Ishikawa (cell line): ENCODE measurements around the gene ZBED4.

ENCODE experiments used
- CEBPB ChIP-seq: IDR thresholded peaks from 2 replicates; pipeline ENCODE4 v1.6.1; 2012
- CREB1 ChIP-seq: IDR thresholded peaks from 2 replicates; pipeline ENCODE4 v1.6.1; 2012; ENCODE audit warnings: low read depth
- EGR1 ChIP-seq: IDR thresholded peaks from 2 replicates; pipeline ENCODE4 v1.6.1; 2012
- EP300 ChIP-seq: IDR thresholded peaks from 2 replicates; pipeline ENCODE4 v1.6.1; 2012; ENCODE audit warnings: borderline replicate concordance
- FOXM1 ChIP-seq: IDR thresholded peaks from 2 replicates; pipeline ENCODE4 v1.6.1; 2012; ENCODE audit warnings: low read depth, borderline replicate concordance
- NFIC ChIP-seq: IDR thresholded peaks from 2 replicates; pipeline ENCODE4 v1.6.1; 2012
- RAD21 ChIP-seq: IDR thresholded peaks from 2 replicates; pipeline ENCODE4 v1.6.1; 2012; ENCODE audit warnings: low read depth
- TAF1 ChIP-seq: IDR thresholded peaks from 2 replicates; pipeline ENCODE4 v1.6.1; 2012; ENCODE audit warnings: low read depth, mild to moderate bottlenecking
- TCF12 ChIP-seq: IDR thresholded peaks from 2 replicates; pipeline ENCODE4 v1.6.1; 2012; ENCODE audit warnings: low read depth
- TEAD4 ChIP-seq: IDR thresholded peaks from 2 replicates; pipeline ENCODE4 v1.6.1; 2012
- YY1 ChIP-seq: IDR thresholded peaks from 2 replicates; pipeline ENCODE4 v1.6.1; 2012; ENCODE audit warnings: low read depth
- ZBTB7A ChIP-seq: IDR thresholded peaks from 2 replicates; pipeline ENCODE4 v1.6.1; 2012; ENCODE audit warnings: low read depth
- TF ChIP-seq, protein P1 (sequence below): IDR thresholded peaks from 2 replicates; pipeline ENCODE4 v1.6.1; 2012; ENCODE audit warnings: low read depth, mild to moderate bottlenecking
- TF ChIP-seq, protein P2 (sequence below): IDR thresholded peaks from 2 replicates; pipeline ENCODE4 v1.6.1; 2012
- TF ChIP-seq, protein P3 (sequence below): IDR thresholded peaks from 2 replicates; pipeline ENCODE4 v1.6.1; 2012

ZBED4 gene

DNA sequence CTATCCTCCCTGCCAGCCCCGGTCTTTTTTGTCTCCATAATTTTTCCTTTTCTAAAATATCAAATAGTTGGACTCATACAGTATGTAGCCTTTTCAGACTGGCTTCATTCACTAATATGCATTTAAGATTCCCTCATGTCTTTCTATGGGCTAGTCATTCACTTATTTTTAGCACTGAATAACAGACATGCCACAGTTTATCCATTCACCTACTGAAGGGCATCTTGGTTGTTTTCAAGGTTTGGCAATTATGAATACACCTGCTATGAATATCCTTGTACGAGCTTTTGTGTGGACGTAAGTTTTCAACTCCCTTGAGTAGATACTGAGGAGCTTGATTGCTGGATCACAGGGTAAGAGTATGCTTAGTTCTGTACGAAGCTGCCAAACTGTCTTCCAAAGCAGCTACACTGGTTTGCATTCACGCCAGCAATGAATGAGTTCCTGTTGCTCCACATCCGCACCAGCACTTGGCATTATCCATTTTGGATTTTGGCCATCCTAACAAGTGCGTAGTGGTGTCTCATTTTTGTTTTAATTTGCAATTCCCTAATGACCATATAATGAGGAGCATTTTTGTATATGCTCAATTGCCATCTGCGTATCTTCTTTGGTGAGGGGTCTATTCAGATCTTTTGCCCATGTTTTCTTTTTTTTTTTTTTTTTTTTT lies 43.5 kb downstream of the ZBED4 start:
- TF ChIP-seq CREB1 = no peak
- TF ChIP-seq TEAD4 = no peak
- no peak for TF ChIP-seq FOXM1
- no peak for TF ChIP-seq YY1
- no peak for TF ChIP-seq TCF12
- no peak for TF ChIP-seq RAD21
- no peak for TF ChIP-seq CEBPB
- TF ChIP-seq EP300 = no peak
- no peak for TF ChIP-seq ZBTB7A
- TF ChIP-seq, protein P1, sequence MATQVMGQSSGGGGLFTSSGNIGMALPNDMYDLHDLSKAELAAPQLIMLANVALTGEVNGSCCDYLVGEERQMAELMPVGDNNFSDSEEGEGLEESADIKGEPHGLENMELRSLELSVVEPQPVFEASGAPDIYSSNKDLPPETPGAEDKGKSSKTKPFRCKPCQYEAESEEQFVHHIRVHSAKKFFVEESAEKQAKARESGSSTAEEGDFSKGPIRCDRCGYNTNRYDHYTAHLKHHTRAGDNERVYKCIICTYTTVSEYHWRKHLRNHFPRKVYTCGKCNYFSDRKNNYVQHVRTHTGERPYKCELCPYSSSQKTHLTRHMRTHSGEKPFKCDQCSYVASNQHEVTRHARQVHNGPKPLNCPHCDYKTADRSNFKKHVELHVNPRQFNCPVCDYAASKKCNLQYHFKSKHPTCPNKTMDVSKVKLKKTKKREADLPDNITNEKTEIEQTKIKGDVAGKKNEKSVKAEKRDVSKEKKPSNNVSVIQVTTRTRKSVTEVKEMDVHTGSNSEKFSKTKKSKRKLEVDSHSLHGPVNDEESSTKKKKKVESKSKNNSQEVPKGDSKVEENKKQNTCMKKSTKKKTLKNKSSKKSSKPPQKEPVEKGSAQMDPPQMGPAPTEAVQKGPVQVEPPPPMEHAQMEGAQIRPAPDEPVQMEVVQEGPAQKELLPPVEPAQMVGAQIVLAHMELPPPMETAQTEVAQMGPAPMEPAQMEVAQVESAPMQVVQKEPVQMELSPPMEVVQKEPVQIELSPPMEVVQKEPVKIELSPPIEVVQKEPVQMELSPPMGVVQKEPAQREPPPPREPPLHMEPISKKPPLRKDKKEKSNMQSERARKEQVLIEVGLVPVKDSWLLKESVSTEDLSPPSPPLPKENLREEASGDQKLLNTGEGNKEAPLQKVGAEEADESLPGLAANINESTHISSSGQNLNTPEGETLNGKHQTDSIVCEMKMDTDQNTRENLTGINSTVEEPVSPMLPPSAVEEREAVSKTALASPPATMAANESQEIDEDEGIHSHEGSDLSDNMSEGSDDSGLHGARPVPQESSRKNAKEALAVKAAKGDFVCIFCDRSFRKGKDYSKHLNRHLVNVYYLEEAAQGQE = no peak
- TF ChIP-seq, protein P2, sequence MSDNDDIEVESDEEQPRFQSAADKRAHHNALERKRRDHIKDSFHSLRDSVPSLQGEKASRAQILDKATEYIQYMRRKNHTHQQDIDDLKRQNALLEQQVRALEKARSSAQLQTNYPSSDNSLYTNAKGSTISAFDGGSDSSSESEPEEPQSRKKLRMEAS = no peak
- TF ChIP-seq EGR1 = no peak
- TF ChIP-seq TAF1 = no peak

DNA sequence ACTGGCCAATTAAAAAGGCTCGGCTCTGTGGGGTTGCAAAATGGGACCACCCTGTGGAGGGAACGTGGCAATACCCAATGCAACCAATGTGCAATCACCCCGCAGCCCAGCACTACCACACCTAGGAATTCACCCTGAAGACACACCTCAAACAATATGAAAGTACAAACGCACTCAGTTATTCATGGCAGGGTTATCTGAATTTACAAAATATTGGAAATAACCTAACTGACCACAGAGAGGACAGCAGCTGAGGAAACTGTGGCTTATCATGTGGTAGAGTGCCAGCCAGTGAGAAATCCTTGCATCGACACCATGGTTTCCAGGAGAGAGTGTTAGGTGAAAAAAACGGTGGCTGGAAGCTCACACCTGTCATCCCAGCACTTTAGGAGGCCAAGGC lies 45.9 kb downstream of the ZBED4 start:
- TF ChIP-seq, protein P2 = no peak
- TF ChIP-seq, protein P3, sequence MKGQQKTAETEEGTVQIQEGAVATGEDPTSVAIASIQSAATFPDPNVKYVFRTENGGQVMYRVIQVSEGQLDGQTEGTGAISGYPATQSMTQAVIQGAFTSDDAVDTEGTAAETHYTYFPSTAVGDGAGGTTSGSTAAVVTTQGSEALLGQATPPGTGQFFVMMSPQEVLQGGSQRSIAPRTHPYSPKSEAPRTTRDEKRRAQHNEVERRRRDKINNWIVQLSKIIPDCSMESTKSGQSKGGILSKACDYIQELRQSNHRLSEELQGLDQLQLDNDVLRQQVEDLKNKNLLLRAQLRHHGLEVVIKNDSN = no peak
- TF ChIP-seq CEBPB (no peak), RAD21 (no peak), YY1 (no peak), NFIC (no peak)
- TF ChIP-seq, protein P1 = no peak

DNA sequence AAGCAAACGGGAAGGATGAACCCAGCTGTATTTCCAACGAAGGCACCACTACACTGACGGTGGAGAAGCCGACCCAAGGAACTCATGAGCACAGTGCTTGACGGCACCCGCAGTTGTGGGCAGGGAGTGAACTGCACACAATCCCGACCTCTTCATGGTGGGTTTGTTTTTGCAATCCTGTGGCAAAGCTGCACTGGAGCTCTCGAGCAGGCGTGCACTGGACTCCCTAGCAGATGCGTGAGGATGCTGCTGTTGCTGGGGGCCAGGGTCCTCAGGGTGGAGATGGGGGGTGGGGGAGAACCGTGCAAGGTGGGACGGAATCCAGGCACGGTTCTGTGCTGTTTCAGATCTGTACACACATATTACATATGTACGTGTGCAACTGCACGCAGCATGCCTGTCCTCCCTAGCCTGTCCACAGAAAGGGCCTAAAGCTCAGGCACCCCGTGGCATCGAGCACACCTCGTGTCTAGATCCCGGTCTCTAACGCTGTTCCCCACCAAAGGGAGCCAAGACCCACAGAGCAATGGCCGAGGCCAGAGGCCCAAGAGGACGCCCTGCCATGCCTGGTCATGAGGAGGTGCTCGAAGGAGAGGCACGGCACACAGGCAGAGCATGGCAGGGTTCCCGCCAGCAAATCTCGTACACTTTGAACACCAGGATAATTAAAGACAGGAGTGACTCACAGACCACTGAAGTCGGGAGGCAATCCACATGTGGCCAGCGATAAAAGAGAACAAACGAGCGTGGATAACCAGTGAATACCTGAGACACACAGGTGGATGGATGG lies 47.0 kb downstream of the ZBED4 start:
- TF ChIP-seq CEBPB (no peak), TAF1 (no peak), RAD21 (no peak), YY1 (no peak), EP300 (no peak), FOXM1 (no peak), CREB1 (no peak)
- TF ChIP-seq, protein P1 = no peak

DNA sequence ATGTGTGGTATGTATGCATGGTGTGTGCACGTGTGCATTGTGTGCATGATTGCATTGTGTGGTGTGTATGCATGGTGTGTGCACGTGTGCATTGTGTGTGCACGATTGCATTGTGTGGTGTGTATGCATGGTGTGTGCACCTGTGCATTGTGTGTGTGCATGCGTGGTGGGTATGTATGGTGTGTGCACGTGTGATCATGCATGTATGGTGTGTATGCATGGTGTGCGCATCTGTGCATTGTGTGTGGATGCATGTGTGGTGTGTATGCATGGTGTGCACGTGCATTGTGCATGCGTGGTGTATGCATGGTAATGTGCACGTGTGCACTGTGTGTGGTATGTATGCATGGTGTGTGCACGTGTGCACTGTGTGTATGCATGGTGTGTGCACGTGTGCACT lies 47.8 kb downstream of the ZBED4 start:
- TF ChIP-seq TCF12 (no peak), CREB1 (no peak), YY1 (no peak), NFIC (no peak), EGR1 (no peak), TEAD4 (no peak), ZBTB7A (no peak), FOXM1 (no peak), CEBPB (no peak), RAD21 (no peak), TAF1 (no peak), EP300 (no peak)
- TF ChIP-seq, protein P1 = no peak
- TF ChIP-seq, protein P3 = no peak
- TF ChIP-seq, protein P2 = no peak
